Left ventricle myocardium inferior (tissue), 1 donor: Measurements from ENCODE around the gene SHTN1. TPM values are rescaled to one million over a fixed set of nuclear protein-coding genes. Genes with fewer than 3 reads are reported as not detected.

Experiments used
- DNase-seq: peaks from one replicate; pipeline ENCODE4 v3.0.0-alpha.2; 2020
- H3K27ac ChIP-seq: fragments of 200-600 bp; replicated peaks from 2 replicates; pipeline ENCODE4 v1.8.0; 2021
- H3K27me3 ChIP-seq: fragments of 200-600 bp; 2 replicates; pipeline ENCODE4 v1.8.0; 2021; ENCODE audit warnings: low read depth
- H3K36me3 ChIP-seq: fragments of 200-600 bp; 2 replicates; pipeline ENCODE4 v1.8.0; 2021
- H3K4me1 ChIP-seq: fragments of 200-600 bp; 2 replicates; pipeline ENCODE4 v1.8.0; 2021
- H3K4me3 ChIP-seq: fragments of 200-600 bp; 2 replicates; pipeline ENCODE4 v1.8.0; 2021; ENCODE audit warnings: mild to moderate bottlenecking, moderate library complexity
- H3K9me3 ChIP-seq: fragments of 200-600 bp; replicated peaks from 2 replicates; pipeline ENCODE4 v1.8.0; 2021
- CTCF ChIP-seq: fragments of 200-600 bp; IDR thresholded peaks from 2 replicates; pipeline ENCODE4 v1.8.0; 2021; ENCODE audit warnings: antibody characterized with exemption, mild to moderate bottlenecking, borderline replicate concordance
- intact Hi-C: fragments of 100-400 bp; cut with micrococcal nuclease; formaldehyde crosslinking; loops from one replicate; pipeline ENCODE4 v1.11.0; 2022
- total RNA-seq: library from RNA; stranded (reverse); fragmentation: NEBNext Ultra II Directional; extraction: Animal tissue kit (Norgen Biotek cat#: 25700); gene quantifications from one replicate; pipeline ENCODE4 v1.2.1, GENCODE V29; 2021
- donor health status: DM: no; HTN: yes; CAD: no; lungs with severe emphysema.

SHTN1 gene
- total RNA-seq, 1 donor from 2014 or later, result 2.0 TPM

GRCh38 chr10:116961406-116962251, 43.4 kb downstream of the SHTN1 start:
- no peaks in the 10 kb centered on the region for H3K36me3 ChIP-seq
- intact Hi-C loops, result no loop called here
- H3K27ac ChIP-seq, result no peak overlapping the region
- TF ChIP-seq CTCF, result no peak
- H3K27me3 ChIP-seq, result no peaks in the 10 kb centered on the region
- H3K4me3 ChIP-seq, result no peak overlapping the region
- H3K4me1 ChIP-seq, result no peaks in the 10 kb centered on the region
- DNase-seq, result no peak
- H3K9me3 ChIP-seq, result no peaks in the 10 kb centered on the region

- TF ChIP-seq CTCF, result no peak
- Histone ChIP-seq H3K4me1 (no peaks in the 10 kb centered on the region), H3K27ac (no peak overlapping the region), H3K9me3 (no peaks in the 10 kb centered on the region), H3K4me3 (no peak overlapping the region), H3K36me3 (no peaks in the 10 kb centered on the region), H3K27me3 (no peaks in the 10 kb centered on the region)
- no peak for DNase-seq
- intact Hi-C loops, result no loop called here
Measured at GRCh38 chr10:116960066-116960776, 44.8 kb downstream of the SHTN1 start.

- no peak for TF ChIP-seq CTCF
- no peak for DNase-seq
- intact Hi-C loops, result no loop called here
Measured at GRCh38 chr10:116952729-116953128, 52.3 kb downstream of the SHTN1 start.

GRCh38 chr10:116948530-116948870, 56.5 kb downstream of the SHTN1 start:
- Histone ChIP-seq H3K4me1 (peaks cover 9% of the 10 kb centered on the region), H3K9me3 (no peaks in the 10 kb centered on the region), H3K27ac (no peak overlapping the region), H3K27me3 (no peaks in the 10 kb centered on the region), H3K4me3 (no peak overlapping the region), H3K36me3 (peaks cover 8% of the 10 kb centered on the region)
- no peak for DNase-seq
- TF ChIP-seq CTCF, result no peak
- intact Hi-C loops, result no loop called here

More at GRCh38 chr10:116952729-116953128, 52.3 kb downstream of the SHTN1 start:
- Histone ChIP-seq H3K4me1 (no peaks in the 10 kb centered on the region), H3K36me3 (peaks cover 8% of the 10 kb centered on the region), H3K9me3 (no peaks in the 10 kb centered on the region), H3K27me3 (no peaks in the 10 kb centered on the region), H3K27ac (no peak overlapping the region), H3K4me3 (no peak overlapping the region)

GRCh38 chr10:116947841-116948529, 57.0 kb downstream of the SHTN1 start:
- Histone ChIP-seq H3K4me3 (no peak overlapping the region), H3K36me3 (peaks cover 8% of the 10 kb centered on the region), H3K4me1 (peaks cover 9% of the 10 kb centered on the region), H3K27me3 (no peaks in the 10 kb centered on the region), H3K9me3 (no peaks in the 10 kb centered on the region), H3K27ac (no peak overlapping the region)
- TF ChIP-seq CTCF, result no peak
- no peak for DNase-seq
- intact Hi-C loops, result no loop called here
